Measurements from ENCODE around the gene RBBP5.

GRCh38 chr1:205066141-205066818, 55.5 kb downstream of the RBBP5 start:
- TF ChIP-seq CTCF (IDR thresholded peaks at IDR 0.05) (no peak), EP300 (IDR thresholded peaks at IDR 0.05) (no peak), POLR2AphosphoS5 (IDR thresholded peaks at IDR 0.05) (no peak)

Data from esophagus muscularis mucosa (tissue), 4 donors.